Astrocyte of the spinal cord (primary cell): ENCODE measurements around the gene SH3RF3.

Experiments
- DNase-seq: peaks from one replicate; pipeline ENCODE4 v3.0.0; 2011; ENCODE audit warnings: low read depth, low spot score
- H3K4me3 ChIP-seq: 2 replicates; pipeline ENCODE4 v1.5.1; 2011; ENCODE audit warnings: low read depth, mild to moderate bottlenecking, low read length, moderate library complexity
- CTCF ChIP-seq: IDR thresholded peaks from 2 replicates; pipeline ENCODE4 v1.5.1; 2012; ENCODE audit warnings: low read depth, mild to moderate bottlenecking, low read length, inconsistent platforms
- in situ Hi-C: cut with HindIII; loops from 2 replicates; pipeline ENCODE4 v1.10.0; 2017; ENCODE audit warnings: low sequenced_read_pairs

The SH3RF3 gene

GRCh38 chr2:109094144-109094543, 34.9 kb upstream of the SH3RF3 start:
- no peak for DNase-seq
- in situ Hi-C loops = no loop called here
- H3K4me3 ChIP-seq = no peak overlapping the region
- TF ChIP-seq CTCF = no peak

GRCh38 chr2:109098251-109098920, 30.6 kb upstream of the SH3RF3 start:
- H3K4me3 ChIP-seq = no peak overlapping the region
- TF ChIP-seq CTCF = no peak
- in situ Hi-C loops = no loop called here
- peak; percentile 19 for DNase-seq

- DNase-seq = no peak
- TF ChIP-seq CTCF = no peak
- in situ Hi-C loops = no loop called here
- no peak overlapping the region for H3K4me3 ChIP-seq
These were observed 30.1 kb upstream of the SH3RF3 start for GRCh38 chr2:109098921-109099273.

GRCh38 chr2:109102588-109103233, 26.3 kb upstream of the SH3RF3 start:
- no peak for TF ChIP-seq CTCF
- no peak overlapping the region for H3K4me3 ChIP-seq
- no peak for DNase-seq
- in situ Hi-C loops = no loop called here

- H3K4me3 ChIP-seq = no peak overlapping the region
- DNase-seq = no peak
- in situ Hi-C loops = no loop called here
- no peak for TF ChIP-seq CTCF
These were observed 23.9 kb upstream of the SH3RF3 start for GRCh38 chr2:109105113-109105512.

GRCh38 chr2:109108740-109109139, 20.3 kb upstream of the SH3RF3 start:
- in situ Hi-C loops = no loop called here
- H3K4me3 ChIP-seq = no peak overlapping the region
- TF ChIP-seq CTCF = no peak
- no peak for DNase-seq
